IMR-90 (cell line): ENCODE data around the gene CEP85. TPM values are rescaled to one million over a fixed set of nuclear protein-coding genes. Genes with fewer than 3 reads are reported as not detected.

Source experiments
- ATAC-seq: fragments of 200-7000 bp; cut with Tn5 transposase; 2 replicates; pipeline ENCODE4 v1.9.1; 2020; ENCODE audit warnings: low read depth, mild to moderate bottlenecking, moderate library complexity
- BruUV-seq: library from RNA; stranded (reverse); fragments of 400-500 nt; replicated peaks from 2 replicates; lab custom pipeline; 2021; lab: Mats Ljungman, UMichigan
- CTCF ChIA-PET: fragments of 300-600 bp; formaldehyde crosslinking; extraction: SDS; loops from one replicate; lab custom pipeline; 2021; ENCODE audit warnings: antibody characterized with exemption; lab: Yijun Ruan, JAX
- POLR2A ChIA-PET: fragments of 300-600 bp; sonication (Branson Sonifier 250); formaldehyde crosslinking; loops from one replicate; lab custom pipeline; 2022; ENCODE audit warnings: antibody characterized with exemption; ENCODE audit not compliant: unreplicated experiment; lab: Charles Lee
- DNase-seq: peaks from one replicate; pipeline ENCODE4 v3.0.0; 2013
- H2AFZ ChIP-seq: replicated peaks from 2 replicates; pipeline ENCODE3; 2013; ENCODE audit warnings: low read length, mild to moderate bottlenecking; ENCODE audit not compliant: poor library complexity
- H2AK5ac ChIP-seq: 2 replicates; pipeline ENCODE4 v1.6.1; 2013; ENCODE audit warnings: low read depth, low read length, inconsistent platforms
- H2AK9ac ChIP-seq: replicated peaks from 2 replicates; pipeline ENCODE3; 2013; ENCODE audit warnings: mild to moderate bottlenecking, low read depth, low read length, moderate library complexity; ENCODE audit not compliant: poor library complexity
- H2BK120ac ChIP-seq: 2 replicates; pipeline ENCODE4 v1.6.1; 2013; ENCODE audit warnings: low read depth, low read length, inconsistent platforms
- H2BK15ac ChIP-seq: 3 replicates; pipeline ENCODE4 v1.6.1; 2013; ENCODE audit warnings: low read depth, low read length, inconsistent platforms
- H2BK20ac ChIP-seq: 2 replicates; pipeline ENCODE4 v1.6.1; 2013; ENCODE audit warnings: low read depth, mild to moderate bottlenecking, inconsistent platforms, low read length, moderate library complexity
- H2BK5ac ChIP-seq: 2 replicates; pipeline ENCODE4 v1.6.1; 2013; ENCODE audit warnings: mild to moderate bottlenecking, low read depth, low read length, inconsistent platforms; ENCODE audit not compliant: poor library complexity, severe bottlenecking
- H3K14ac ChIP-seq: replicated peaks from 2 replicates; pipeline ENCODE4 v1.6.1; 2013; ENCODE audit warnings: low read depth, low read length, inconsistent platforms
- H3K18ac ChIP-seq: 2 replicates; pipeline ENCODE4 v1.6.1; 2013; ENCODE audit warnings: low read depth, low read length, control low read depth
- H3K23ac ChIP-seq: 2 replicates; pipeline ENCODE4 v1.6.1; 2013; ENCODE audit warnings: low read depth, low read length, inconsistent platforms
- H3K27ac ChIP-seq: 2 replicates; pipeline ENCODE4 v1.5.1; 2013; ENCODE audit warnings: mild to moderate bottlenecking, control low read depth, low read length; ENCODE audit not compliant: insufficient read depth
- H3K27me3 ChIP-seq: 2 replicates; pipeline ENCODE4 v1.6.1; 2013; ENCODE audit warnings: low read length; ENCODE audit not compliant: control insufficient read depth, insufficient read depth
- H3K36me3 ChIP-seq: 2 replicates; pipeline ENCODE4 v1.6.1; 2013; ENCODE audit warnings: low read length, mixed read lengths; ENCODE audit not compliant: control insufficient read depth, insufficient read depth
- H3K4ac ChIP-seq: 2 replicates; pipeline ENCODE4 v1.6.1; 2013; ENCODE audit warnings: low read depth, low read length, inconsistent platforms
- H3K4me1 ChIP-seq: 2 replicates; pipeline ENCODE4 v1.6.1; 2013; ENCODE audit warnings: low read length, mixed read lengths; ENCODE audit not compliant: control insufficient read depth, insufficient read depth
- H3K4me2 ChIP-seq: 2 replicates; pipeline ENCODE4 v1.6.1; 2013; ENCODE audit warnings: low read depth, mild to moderate bottlenecking, control low read depth, low read length, moderate library complexity
- H3K4me3 ChIP-seq: 2 replicates; pipeline ENCODE4 v1.5.1; 2013; ENCODE audit warnings: low read depth, mild to moderate bottlenecking, control low read depth, low read length, moderate library complexity; ENCODE audit not compliant: insufficient read depth
- H3K56ac ChIP-seq: 2 replicates; pipeline ENCODE4 v1.6.1; 2013; ENCODE audit warnings: low read length, inconsistent platforms; ENCODE audit not compliant: insufficient read depth; ENCODE audit errors: extremely low read depth
- H3K79me1 ChIP-seq, 2 experiments: 2 replicates each; pipeline ENCODE4 v1.6.1; 2013; ENCODE audit warnings: low read length in 2 of 2, inconsistent platforms in 1 of 2, low read depth in 1 of 2
- H3K9ac ChIP-seq: 2 replicates; pipeline ENCODE4 v1.6.1; 2013; ENCODE audit warnings: low read depth, low read length, control low read depth
- H3K9me1 ChIP-seq: 2 replicates; pipeline ENCODE4 v1.6.1; 2013; ENCODE audit warnings: low read length, inconsistent platforms; ENCODE audit not compliant: insufficient read depth
- H3K9me3 ChIP-seq: 2 replicates; pipeline ENCODE4 v1.6.1; 2013; ENCODE audit warnings: low read length; ENCODE audit not compliant: control insufficient read depth, insufficient read depth
- H4K20me1 ChIP-seq: 2 replicates; pipeline ENCODE4 v1.6.1; 2013; ENCODE audit warnings: low read length, inconsistent platforms; ENCODE audit not compliant: insufficient read depth
- H4K5ac ChIP-seq: 2 replicates; pipeline ENCODE4 v1.6.1; 2013; ENCODE audit warnings: mild to moderate bottlenecking, low read depth, low read length, control low read depth
- H4K8ac ChIP-seq, 2 experiments: 2 replicates each; pipeline ENCODE4 v1.6.1; 2013; ENCODE audit warnings: low read depth in 2 of 2, low read length in 2 of 2, control low read depth in 1 of 2, inconsistent platforms in 1 of 2
- H4K91ac ChIP-seq: 2 replicates; pipeline ENCODE4 v1.6.1; 2013; ENCODE audit warnings: low read depth, low read length, inconsistent platforms; ENCODE audit not compliant: insufficient read depth
- WGBS, 2 experiments: methylation state at CpG; one replicate each; pipeline versions ENCODE4 v1.1.5 to v1.1.7; 2013; ENCODE audit warnings: missing lambda C conversion rate in 2 of 2; ENCODE audit not compliant: insufficient read length in 1 of 2; ENCODE audit errors: extremely low coverage in 2 of 2; 5-methylcytosine and 5-hydroxymethylcytosine counted together
- dilution Hi-C: fragments of 300-500 bp; cut with HindIII; formaldehyde crosslinking; loops from one replicate; pipeline ENCODE4 v1.14.3; 2018; ENCODE audit warnings: low sequenced_read_pairs; ENCODE audit not compliant: unreplicated experiment
- in situ Hi-C: fragments of 300-500 bp; cut with MboI; formaldehyde crosslinking; loops from 3 replicates; pipeline ENCODE4 v1.14.3; 2019; ENCODE audit warnings: low sequenced_read_pairs, inconsistent platforms, mixed read lengths
- intact Hi-C: fragments of 100-400 bp; cut with micrococcal nuclease; formaldehyde crosslinking; loops from 2 replicates; pipeline ENCODE4 v1.10.0; 2022
- polyA plus RNA-seq, 3 experiments: library from polyadenylated mRNA; depleted of rRNA; stranded (reverse); fragments of >200 nt; gene quantifications; 2 replicates each; pipeline ENCODE4 v1.2.3, GENCODE V29; 2012; ENCODE audit warnings: low replicate concordance in 1 of 3
- total RNA-seq: library from RNA; depleted of rRNA; stranded (reverse); fragments of >200 nt; gene quantifications from 2 replicates; pipeline ENCODE4 v1.2.3, GENCODE V29; 2012
- TF ChIP-seq, protein P1 (sequence below): conservative IDR thresholded peaks from 2 replicates; pipeline ENCODE4 v1.5.1; 2012; ENCODE audit warnings: mild to moderate bottlenecking, low read depth, low read length, improper control_type of control experiment

Gene CEP85
- total and polyA plus RNA-seq, 2 of the 4 experiments (the other 2 are of a cell fraction) = 11.5 to 11.8 TPM

DNA sequence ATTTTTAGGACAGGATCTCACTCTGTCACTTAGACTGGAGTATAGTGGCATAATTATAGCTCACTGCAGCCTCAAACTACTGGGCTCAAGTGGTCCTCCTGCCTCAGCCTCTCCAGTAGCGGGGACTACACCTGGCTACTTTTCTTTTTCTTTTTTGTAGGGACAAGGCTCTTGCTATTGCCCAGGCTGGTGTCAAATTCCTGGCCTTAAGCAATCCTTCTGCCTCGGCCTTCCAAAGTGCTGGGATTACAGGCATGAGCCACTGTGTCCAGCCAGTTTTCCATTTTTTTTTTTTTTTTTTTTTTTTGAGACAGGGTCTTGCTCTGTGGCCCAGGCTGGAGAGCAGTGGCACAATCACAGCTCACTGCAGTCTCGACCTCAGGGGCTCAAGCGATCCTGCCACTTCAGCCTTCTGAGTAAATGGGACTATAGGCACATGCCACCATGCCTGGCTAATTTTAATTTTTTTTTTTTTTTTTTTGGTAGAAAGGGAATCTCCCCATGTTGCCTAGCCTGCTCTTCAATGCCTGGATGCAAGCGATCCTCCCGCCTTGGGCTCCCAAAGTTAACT, 20.6 kb upstream of the CEP85 start:
- 53% methylated on average over 3 of the region's 6 CpGs; no CpG with 5 or more reads in 1 of the 2 experiments for WGBS, 2 experiments

More for the DNA sequence above, 20.6 kb upstream of the CEP85 start:
- Histone ChIP-seq H3K23ac (no peak overlapping the region), H3K9me3 (no peaks in the 10 kb centered on the region), H3K18ac (no peak overlapping the region), H4K20me1 (no peaks in the 10 kb centered on the region), H3K79me1 (no peaks in the 10 kb centered on the region), H3K56ac (no peak overlapping the region), H3K27ac (no peak overlapping the region), H3K27me3 (peaks cover 36% of the 10 kb centered on the region), H3K4me3 (no peak overlapping the region), H4K8ac (no peak overlapping the region), H3K4ac (no peak overlapping the region), H3K36me3 (no peaks in the 10 kb centered on the region), H3K4me2 (no peak overlapping the region), H2AK5ac (no peak overlapping the region), H2BK5ac (no peak overlapping the region), H3K9ac (no peak overlapping the region), H2AK9ac (no peak overlapping the region), H3K9me1 (no peaks in the 10 kb centered on the region), H2AFZ (no peak overlapping the region), H4K91ac (no peak overlapping the region), H2BK120ac (no peak overlapping the region), H2BK15ac (no peak overlapping the region), H2BK20ac (no peak overlapping the region), H4K5ac (no peak overlapping the region), H3K4me1 (no peaks in the 10 kb centered on the region), H3K14ac (no peak overlapping the region)
- ATAC-seq = no peak
- ChIA-PET CTCF (interaction anchor here (0.5 to 1.0 kb wide), 2 partner anchors 10 to 39 kb away, joined by 4 to 7 read pairs; no protein-coding TSS in a partner anchor), POLR2A (interaction anchor here (0.7 kb wide), 1 partner anchor 164 kb away, joined by 3 read pairs; no protein-coding TSS in a partner anchor)
- intact Hi-C loops (no loop called here), dilution Hi-C loops (no loop called here), in situ Hi-C loops (no loop called here)
- TF ChIP-seq, protein P1, sequence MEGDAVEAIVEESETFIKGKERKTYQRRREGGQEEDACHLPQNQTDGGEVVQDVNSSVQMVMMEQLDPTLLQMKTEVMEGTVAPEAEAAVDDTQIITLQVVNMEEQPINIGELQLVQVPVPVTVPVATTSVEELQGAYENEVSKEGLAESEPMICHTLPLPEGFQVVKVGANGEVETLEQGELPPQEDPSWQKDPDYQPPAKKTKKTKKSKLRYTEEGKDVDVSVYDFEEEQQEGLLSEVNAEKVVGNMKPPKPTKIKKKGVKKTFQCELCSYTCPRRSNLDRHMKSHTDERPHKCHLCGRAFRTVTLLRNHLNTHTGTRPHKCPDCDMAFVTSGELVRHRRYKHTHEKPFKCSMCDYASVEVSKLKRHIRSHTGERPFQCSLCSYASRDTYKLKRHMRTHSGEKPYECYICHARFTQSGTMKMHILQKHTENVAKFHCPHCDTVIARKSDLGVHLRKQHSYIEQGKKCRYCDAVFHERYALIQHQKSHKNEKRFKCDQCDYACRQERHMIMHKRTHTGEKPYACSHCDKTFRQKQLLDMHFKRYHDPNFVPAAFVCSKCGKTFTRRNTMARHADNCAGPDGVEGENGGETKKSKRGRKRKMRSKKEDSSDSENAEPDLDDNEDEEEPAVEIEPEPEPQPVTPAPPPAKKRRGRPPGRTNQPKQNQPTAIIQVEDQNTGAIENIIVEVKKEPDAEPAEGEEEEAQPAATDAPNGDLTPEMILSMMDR = no peak
- DNase-seq = no peak
- BruUV-seq = no TSS peak
